GM18520 (cell line): ENCODE data around the gene GAN.
"Not testable (repeated sequence)": the region's sequence is repeated elsewhere in the genome, so short reads cannot be mapped to it uniquely, and the experiment has no call there.

ENCODE experiments used
- ATAC-seq: cut with Tn5 transposase; IDR thresholded peaks from one replicate; pipeline ENCODE4 v1.9.1; 2021; ENCODE audit not compliant: unreplicated experiment

The GAN gene

GRCh38 chr16:81296631-81297030, 18.1 kb upstream of the GAN start:
- ATAC-seq, result no peak

GRCh38 chr16:81307770-81308169, 7.0 kb upstream of the GAN start:
- ATAC-seq, result no peak

- no peak for ATAC-seq
Measured at GRCh38 chr16:81310045-81310644, 4.6 kb upstream of the GAN start.

- no peak for ATAC-seq
Measured at GRCh38 chr16:81311762-81312161, 3.0 kb upstream of the GAN start.

- no peak for ATAC-seq
Measured at GRCh38 chr16:81313701-81314602, 810 bp upstream of the GAN start.

GRCh38 chr16:81315271-81316175, 761 bp downstream of the GAN start:
- ATAC-seq, result peak; percentile 14

GRCh38 chr16:81316176-81316496, 1.4 kb downstream of the GAN start:
- no peak for ATAC-seq

GRCh38 chr16:81318711-81319110, 3.9 kb downstream of the GAN start:
- no peak for ATAC-seq

GRCh38 chr16:81319221-81319912, 4.6 kb downstream of the GAN start:
- ATAC-seq, result no peak

- no peak for ATAC-seq
Measured at GRCh38 chr16:81321039-81321438, 6.3 kb downstream of the GAN start.

GRCh38 chr16:81321536-81321935, 6.8 kb downstream of the GAN start:
- ATAC-seq, result no peak

- no peak for ATAC-seq
Measured at GRCh38 chr16:81324808-81325207, 10.0 kb downstream of the GAN start.

- ATAC-seq, result no peak
Measured at GRCh38 chr16:81327011-81327410, 12.2 kb downstream of the GAN start.

GRCh38 chr16:81327447-81328196, 12.9 kb downstream of the GAN start:
- ATAC-seq, result no peak

GRCh38 chr16:81329947-81330346, 15.2 kb downstream of the GAN start:
- no peak for ATAC-seq

- no peak for ATAC-seq
Measured at GRCh38 chr16:81333356-81333755, 18.6 kb downstream of the GAN start.

GRCh38 chr16:81335669-81336068, 20.9 kb downstream of the GAN start:
- ATAC-seq, result no peak

- ATAC-seq, result no peak
Measured at GRCh38 chr16:81337097-81337496, 22.3 kb downstream of the GAN start.

- ATAC-seq, result not testable (repeated sequence)
Measured at GRCh38 chr16:81345172-81345571, 30.4 kb downstream of the GAN start.

GRCh38 chr16:81347425-81347824, 32.7 kb downstream of the GAN start:
- ATAC-seq, result no peak
